CD4-positive, alpha-beta T cell treated with Interferon gamma for 1 hour (primary cell): ENCODE results near the gene TRIM33.
"Not testable (repeated sequence)": the region's sequence is repeated elsewhere in the genome, so short reads cannot be mapped to it uniquely, and the experiment has no call there.

Experiments used
- DNase-seq: peaks from one replicate; pipeline ENCODE4 v3.0.0-alpha.2; 2020

The TRIM33 gene

GRCh38 chr1:114509596-114510273 lies 1.3 kb downstream of the TRIM33 start:
- no peak for DNase-seq

- no peak for DNase-seq
Measured at GRCh38 chr1:114508386-114508898, 2.6 kb downstream of the TRIM33 start.

- DNase-seq: no peak
Measured at GRCh38 chr1:114507513-114507912, 3.5 kb downstream of the TRIM33 start.

- DNase-seq: no peak
Measured at GRCh38 chr1:114505148-114505561, 5.8 kb downstream of the TRIM33 start.

GRCh38 chr1:114503916-114504422 lies 7.0 kb downstream of the TRIM33 start:
- DNase-seq: no peak

- DNase-seq: no peak
Measured at GRCh38 chr1:114502080-114502479, 8.9 kb downstream of the TRIM33 start.

- no peak for DNase-seq
Measured at GRCh38 chr1:114499478-114499877, 11.5 kb downstream of the TRIM33 start.

GRCh38 chr1:114496089-114496488 lies 14.9 kb downstream of the TRIM33 start:
- no peak for DNase-seq

- no peak for DNase-seq
Measured at GRCh38 chr1:114495486-114495885, 15.5 kb downstream of the TRIM33 start.

GRCh38 chr1:114492978-114493377 lies 18.0 kb downstream of the TRIM33 start:
- DNase-seq: no peak

- DNase-seq: no peak
Measured at GRCh38 chr1:114490274-114490693, 20.7 kb downstream of the TRIM33 start.

GRCh38 chr1:114488739-114489138 lies 22.3 kb downstream of the TRIM33 start:
- no peak for DNase-seq

- no peak for DNase-seq
Measured at GRCh38 chr1:114485286-114485685, 25.7 kb downstream of the TRIM33 start.

- peak; percentile 49 for DNase-seq
Measured at GRCh38 chr1:114482585-114482984, 28.4 kb downstream of the TRIM33 start.

- DNase-seq: not testable (repeated sequence)
Measured at GRCh38 chr1:114479636-114480035, 31.4 kb downstream of the TRIM33 start.

GRCh38 chr1:114479134-114479533 lies 31.9 kb downstream of the TRIM33 start:
- no peak for DNase-seq

GRCh38 chr1:114473796-114474195 lies 37.2 kb downstream of the TRIM33 start:
- DNase-seq: no peak

GRCh38 chr1:114472408-114472807 lies 38.6 kb downstream of the TRIM33 start:
- no peak for DNase-seq

GRCh38 chr1:114470681-114471080 lies 40.3 kb downstream of the TRIM33 start:
- DNase-seq: no peak

GRCh38 chr1:114468710-114469468 lies 42.1 kb downstream of the TRIM33 start:
- DNase-seq: no peak

GRCh38 chr1:114468047-114468446 lies 43.0 kb downstream of the TRIM33 start:
- DNase-seq: no peak

GRCh38 chr1:114467491-114467890 lies 43.5 kb downstream of the TRIM33 start:
- DNase-seq: no peak

- no peak for DNase-seq
Measured at GRCh38 chr1:114466334-114467014, 44.5 kb downstream of the TRIM33 start.
